Stimulated activated effector memory CD8-positive, alpha-beta T cell treated with anti-CD3 and anti-CD28 coated beads, Interleukin-12 subunit alpha, Interleukin-12 subunit beta, amount 100 ng/mL, for 72 hours (primary cell): ENCODE results near the gene DNAH6.

Experiments
- ATAC-seq: fragments of 150-1000 bp; cut with Tn5 transposase; 2 replicates; pipeline ENCODE4 v1.10.0; 2021
- DNase-seq, 2 donors: peaks; one replicate each; pipeline ENCODE4 v3.0.0; 2021 to 2022; ENCODE audit warnings: low spot score in 2 of 2
- H3K27ac Mint-ChIP-seq: one replicate; pipeline ENCODE4 v1.8.0; 2022; ENCODE audit warnings: mild to moderate bottlenecking, mixed read lengths
- H3K36me3 Mint-ChIP-seq: one replicate; pipeline ENCODE4 v1.8.0; 2022; ENCODE audit warnings: mild to moderate bottlenecking, mixed read lengths
- H3K4me1 Mint-ChIP-seq: one replicate; pipeline ENCODE4 v1.8.0; 2022; ENCODE audit warnings: mixed read lengths
- H3K4me3 Mint-ChIP-seq: one replicate; pipeline ENCODE4 v1.8.0; 2022; ENCODE audit warnings: mild to moderate bottlenecking, mixed read lengths
- H3K9me3 Mint-ChIP-seq: one replicate; pipeline ENCODE4 v1.8.0; 2022; ENCODE audit warnings: mixed read lengths

The DNAH6 gene

GRCh38 chr2:84639751-84640150 is 123.5 kb downstream of the DNAH6 start:
- Mint-ChIP-seq H3K4me1 (no peaks in the 10 kb centered on the region), H3K27ac (no peak overlapping the region), H3K9me3 (peaks cover 6% of the 10 kb centered on the region), H3K4me3 (no peak overlapping the region), H3K36me3 (no peaks in the 10 kb centered on the region)
- DNase-seq (no peak), ATAC-seq (no peak)

GRCh38 chr2:84640411-84640810 is 124.1 kb downstream of the DNAH6 start:
- no peak overlapping the region for H3K4me3 Mint-ChIP-seq
- no peak overlapping the region for H3K27ac Mint-ChIP-seq
- no peaks in the 10 kb centered on the region for H3K36me3 Mint-ChIP-seq
- peaks cover 6% of the 10 kb centered on the region for H3K9me3 Mint-ChIP-seq
- H3K4me1 Mint-ChIP-seq = no peaks in the 10 kb centered on the region
- DNase-seq = no peak
- no peak for ATAC-seq

- peaks cover 6% of the 10 kb centered on the region for H3K9me3 Mint-ChIP-seq
- no peak overlapping the region for H3K27ac Mint-ChIP-seq
- H3K36me3 Mint-ChIP-seq = no peaks in the 10 kb centered on the region
- ATAC-seq (no peak), DNase-seq (no peak)
- H3K4me3 Mint-ChIP-seq = no peak overlapping the region
- H3K4me1 Mint-ChIP-seq = no peaks in the 10 kb centered on the region
Measured at GRCh38 chr2:84641021-84641420, 124.7 kb downstream of the DNAH6 start.

- no peak for DNase-seq
- no peak for ATAC-seq
- Mint-ChIP-seq H3K27ac (no peak overlapping the region), H3K36me3 (no peaks in the 10 kb centered on the region), H3K4me3 (no peak overlapping the region), H3K4me1 (no peaks in the 10 kb centered on the region), H3K9me3 (peaks cover 6% of the 10 kb centered on the region)
Measured at GRCh38 chr2:84643991-84644390, 127.7 kb downstream of the DNAH6 start.

GRCh38 chr2:84646514-84646913 is 130.2 kb downstream of the DNAH6 start:
- Mint-ChIP-seq H3K36me3 (no peaks in the 10 kb centered on the region), H3K4me3 (no peak overlapping the region), H3K9me3 (peaks cover 6% of the 10 kb centered on the region), H3K27ac (no peak overlapping the region), H3K4me1 (peaks cover 21% of the 10 kb centered on the region)
- DNase-seq (no peak), ATAC-seq (no peak)

GRCh38 chr2:84647267-84647666 is 131.0 kb downstream of the DNAH6 start:
- H3K4me1 Mint-ChIP-seq = peaks cover 22% of the 10 kb centered on the region
- H3K27ac Mint-ChIP-seq = no peak overlapping the region
- no peaks in the 10 kb centered on the region for H3K36me3 Mint-ChIP-seq
- no peak for ATAC-seq
- peaks cover 6% of the 10 kb centered on the region for H3K9me3 Mint-ChIP-seq
- no peak for DNase-seq
- H3K4me3 Mint-ChIP-seq = no peak overlapping the region

- ATAC-seq = no peak
- Mint-ChIP-seq H3K4me1 (peaks cover 32% of the 10 kb centered on the region), H3K36me3 (no peaks in the 10 kb centered on the region), H3K9me3 (no peaks in the 10 kb centered on the region), H3K4me3 (no peak overlapping the region), H3K27ac (no peak overlapping the region)
- no peak for DNase-seq
Measured at GRCh38 chr2:84649058-84649457, 132.8 kb downstream of the DNAH6 start.

GRCh38 chr2:84649487-84650142 is 133.3 kb downstream of the DNAH6 start:
- H3K9me3 Mint-ChIP-seq = no peaks in the 10 kb centered on the region
- peaks cover 38% of the 10 kb centered on the region for H3K4me1 Mint-ChIP-seq
- H3K4me3 Mint-ChIP-seq = no peak overlapping the region
- ATAC-seq = no peak
- no peak for DNase-seq
- H3K27ac Mint-ChIP-seq = no peak overlapping the region
- no peaks in the 10 kb centered on the region for H3K36me3 Mint-ChIP-seq

GRCh38 chr2:84652431-84652830 is 136.1 kb downstream of the DNAH6 start:
- DNase-seq = no peak
- no peak for ATAC-seq
- no peaks in the 10 kb centered on the region for H3K36me3 Mint-ChIP-seq
- H3K27ac Mint-ChIP-seq = no peak overlapping the region
- H3K4me1 Mint-ChIP-seq = peaks cover 38% of the 10 kb centered on the region
- no peak overlapping the region for H3K4me3 Mint-ChIP-seq
- H3K9me3 Mint-ChIP-seq = no peaks in the 10 kb centered on the region

- Mint-ChIP-seq H3K36me3 (no peaks in the 10 kb centered on the region), H3K4me3 (no peak overlapping the region), H3K9me3 (no peaks in the 10 kb centered on the region), H3K27ac (no peak overlapping the region), H3K4me1 (peaks cover 38% of the 10 kb centered on the region)
- DNase-seq = no peak
- ATAC-seq = no peak
Measured at GRCh38 chr2:84653302-84653701, 137.0 kb downstream of the DNAH6 start.

GRCh38 chr2:84654414-84654813 is 138.1 kb downstream of the DNAH6 start:
- Mint-ChIP-seq H3K27ac (no peak overlapping the region), H3K4me3 (no peak overlapping the region), H3K4me1 (peaks cover 34% of the 10 kb centered on the region)

GRCh38 chr2:84669122-84669521 is 152.8 kb downstream of the DNAH6 start:
- ATAC-seq (no peak), DNase-seq (no peak)
- Mint-ChIP-seq H3K4me3 (no peak overlapping the region), H3K9me3 (no peaks in the 10 kb centered on the region), H3K27ac (no peak overlapping the region), H3K4me1 (no peaks in the 10 kb centered on the region), H3K36me3 (no peaks in the 10 kb centered on the region)

More at GRCh38 chr2:84654414-84654813, 138.1 kb downstream of the DNAH6 start:
- no peaks in the 10 kb centered on the region for H3K36me3 Mint-ChIP-seq
- no peak for DNase-seq
- ATAC-seq = no peak
- no peaks in the 10 kb centered on the region for H3K9me3 Mint-ChIP-seq

- H3K36me3 Mint-ChIP-seq = no peaks in the 10 kb centered on the region
- no peak for ATAC-seq
- H3K9me3 Mint-ChIP-seq = no peaks in the 10 kb centered on the region
- DNase-seq = no peak
- H3K27ac Mint-ChIP-seq = no peak overlapping the region
- peaks cover 12% of the 10 kb centered on the region for H3K4me1 Mint-ChIP-seq
- H3K4me3 Mint-ChIP-seq = no peak overlapping the region
Measured at GRCh38 chr2:84674099-84674498, 157.8 kb downstream of the DNAH6 start.

GRCh38 chr2:84674586-84674985 is 158.3 kb downstream of the DNAH6 start:
- Mint-ChIP-seq H3K36me3 (no peaks in the 10 kb centered on the region), H3K9me3 (no peaks in the 10 kb centered on the region), H3K4me3 (no peak overlapping the region), H3K4me1 (peaks cover 12% of the 10 kb centered on the region), H3K27ac (no peak overlapping the region)
- DNase-seq (no peak), ATAC-seq (no peak)

GRCh38 chr2:84676295-84676694 is 160.0 kb downstream of the DNAH6 start:
- ATAC-seq (no peak), DNase-seq (no peak)
- Mint-ChIP-seq H3K4me3 (no peak overlapping the region), H3K9me3 (no peaks in the 10 kb centered on the region), H3K36me3 (no peaks in the 10 kb centered on the region), H3K27ac (no peak overlapping the region), H3K4me1 (peaks cover 12% of the 10 kb centered on the region)

GRCh38 chr2:84678214-84678613 is 161.9 kb downstream of the DNAH6 start:
- no peak for DNase-seq
- no peaks in the 10 kb centered on the region for H3K9me3 Mint-ChIP-seq
- no peak overlapping the region for H3K27ac Mint-ChIP-seq
- H3K36me3 Mint-ChIP-seq = no peaks in the 10 kb centered on the region
- no peak for ATAC-seq
- H3K4me1 Mint-ChIP-seq = peaks cover 12% of the 10 kb centered on the region
- H3K4me3 Mint-ChIP-seq = no peak overlapping the region
